ENCODE results near the gene GRIK4.
"Not testable (repeated sequence)": the region's sequence is repeated elsewhere in the genome, so short reads cannot be mapped to it uniquely, and the experiment has no call there.

The GRIK4 gene

DNA sequence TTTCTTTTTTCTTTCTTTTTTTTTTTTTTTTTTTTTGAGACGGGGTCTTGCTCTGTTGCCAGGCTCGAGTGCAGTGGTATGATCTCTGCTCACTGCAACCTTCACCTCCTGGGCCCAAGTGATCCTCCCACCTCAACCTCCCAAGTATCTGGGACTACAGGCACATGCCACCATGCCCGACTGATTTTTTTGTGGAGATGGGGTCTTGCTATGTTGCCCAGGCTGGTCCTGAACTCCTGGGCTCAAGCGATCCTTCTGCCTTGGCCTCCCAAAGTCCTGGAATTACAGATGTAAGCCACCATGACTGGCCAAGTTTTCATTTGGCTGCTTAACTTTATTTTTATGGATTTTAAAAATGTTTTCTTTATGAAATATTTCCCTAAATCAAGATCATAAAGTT is 520.1 kb downstream of the GRIK4 start:
- H3K27me3 ChIP-seq (ENCODE audit: control insufficient read depth in 2 of 2, insufficient read depth in 2 of 2, low read length in 2 of 2); H3K36me3 ChIP-seq (ENCODE audit: control insufficient read depth in 2 of 2, insufficient read depth in 2 of 2, low read length in 2 of 2); H3K9ac ChIP-seq (ENCODE audit: low read depth in 1 of 2, low read length in 2 of 2); H3K4me3 ChIP-seq (ENCODE audit: low read length in 2 of 2); H3K9me3 ChIP-seq (ENCODE audit: control insufficient read depth in 2 of 2, low read length in 2 of 2); H3K4me1 ChIP-seq (ENCODE audit: control insufficient read depth in 2 of 2, insufficient read depth in 2 of 2, low read length in 2 of 2); H3K27ac ChIP-seq (ENCODE audit: low read depth in 2 of 2, low read length in 2 of 2): not testable (repeated sequence)

DNA sequence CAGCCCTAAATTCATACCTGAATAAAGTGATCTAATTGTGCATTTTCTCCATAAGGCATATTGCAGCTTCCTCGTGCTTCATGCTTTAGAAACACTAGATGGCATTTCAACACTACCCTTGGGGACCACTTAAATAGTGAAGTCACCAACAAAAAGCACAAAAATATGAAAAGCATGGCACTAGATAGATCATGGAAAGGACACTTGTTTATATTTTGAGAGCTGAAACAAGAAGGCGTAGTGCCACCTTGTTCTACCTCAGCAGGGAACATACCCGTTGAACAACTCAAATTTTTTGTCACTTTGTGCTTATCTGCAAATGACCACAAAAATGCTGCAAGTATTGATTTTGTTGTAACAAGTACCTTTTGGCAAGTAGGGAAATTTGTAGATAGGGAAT is 521.0 kb downstream of the GRIK4 start:
- H3K4me3 ChIP-seq (ENCODE audit: low read length in 2 of 2): no peak overlapping the region
- no peaks in the 10 kb centered on the region for H3K9me3 ChIP-seq (ENCODE audit: control insufficient read depth in 2 of 2, low read length in 2 of 2)
- H3K4me1 ChIP-seq (ENCODE audit: control insufficient read depth in 2 of 2, insufficient read depth in 2 of 2, low read length in 2 of 2): no peaks in the 10 kb centered on the region
- no peaks in the 10 kb centered on the region for H3K27me3 ChIP-seq (ENCODE audit: control insufficient read depth in 2 of 2, insufficient read depth in 2 of 2, low read length in 2 of 2)
- H3K9ac ChIP-seq (ENCODE audit: low read depth in 1 of 2, low read length in 2 of 2): no peak overlapping the region
- no peak overlapping the region for H3K27ac ChIP-seq (ENCODE audit: low read depth in 2 of 2, low read length in 2 of 2)
- no peaks in the 10 kb centered on the region for H3K36me3 ChIP-seq (ENCODE audit: control insufficient read depth in 2 of 2, insufficient read depth in 2 of 2, low read length in 2 of 2)

DNA sequence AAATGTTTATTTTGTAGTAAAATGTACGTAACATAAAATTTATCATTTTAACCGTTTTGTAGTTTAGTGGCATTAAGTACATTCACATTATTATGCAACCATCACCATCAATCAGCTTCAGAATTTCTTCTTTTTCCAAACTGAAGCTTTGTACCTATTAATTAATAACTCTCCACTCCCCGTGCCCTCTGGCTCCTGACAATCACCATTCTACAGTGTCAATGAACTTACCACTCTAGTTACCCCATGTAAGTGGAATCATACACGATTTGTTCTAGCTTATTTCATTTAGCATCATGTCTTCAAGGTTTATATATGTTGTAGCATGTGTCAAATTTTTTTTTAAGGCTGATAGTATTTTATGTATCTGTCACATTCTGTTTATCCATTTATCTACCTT is 522.1 kb downstream of the GRIK4 start:
- Histone ChIP-seq H3K36me3 (ENCODE audit: control insufficient read depth in 2 of 2, insufficient read depth in 2 of 2, low read length in 2 of 2) (no peaks in the 10 kb centered on the region), H3K4me1 (ENCODE audit: control insufficient read depth in 2 of 2, insufficient read depth in 2 of 2, low read length in 2 of 2) (no peaks in the 10 kb centered on the region), H3K9me3 (ENCODE audit: control insufficient read depth in 2 of 2, low read length in 2 of 2) (no peaks in the 10 kb centered on the region), H3K27ac (ENCODE audit: low read depth in 2 of 2, low read length in 2 of 2) (no peak overlapping the region), H3K27me3 (ENCODE audit: control insufficient read depth in 2 of 2, insufficient read depth in 2 of 2, low read length in 2 of 2) (no peaks in the 10 kb centered on the region), H3K9ac (ENCODE audit: low read depth in 1 of 2, low read length in 2 of 2) (no peak overlapping the region), H3K4me3 (ENCODE audit: low read length in 2 of 2) (no peak overlapping the region)

DNA sequence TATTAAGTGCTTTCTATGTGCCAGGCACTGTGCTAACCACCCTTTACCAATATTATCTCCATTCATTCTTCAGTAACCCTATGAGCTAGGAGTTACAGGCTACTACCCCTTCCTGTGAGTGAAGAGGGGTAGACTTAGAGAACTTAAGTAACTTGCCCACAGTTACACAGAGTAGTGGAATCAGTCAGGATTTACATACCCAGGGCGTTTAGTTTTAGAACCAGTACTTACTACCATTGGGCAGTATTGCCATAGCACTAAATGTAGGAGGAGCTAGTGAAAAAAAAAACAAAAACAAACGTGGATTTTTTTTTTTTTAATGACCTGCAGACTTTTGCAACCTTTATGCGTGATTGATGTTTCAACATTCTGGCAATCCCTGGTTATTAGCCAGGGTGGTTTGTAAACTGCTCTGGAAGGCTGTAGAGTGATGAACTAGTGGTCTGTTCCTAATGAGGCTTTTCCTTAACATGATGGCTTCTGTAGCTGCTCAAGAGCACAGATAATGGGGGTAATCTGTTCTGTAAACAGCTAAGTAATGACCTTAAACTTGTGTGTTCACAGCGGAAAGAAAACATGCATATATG is 523.7 kb downstream of the GRIK4 start:
- no peaks in the 10 kb centered on the region for H3K36me3 ChIP-seq (ENCODE audit: control insufficient read depth in 2 of 2, insufficient read depth in 2 of 2, low read length in 2 of 2)
- H3K9me3 ChIP-seq (ENCODE audit: control insufficient read depth in 2 of 2, low read length in 2 of 2): no peaks in the 10 kb centered on the region
- no peaks in the 10 kb centered on the region for H3K4me1 ChIP-seq (ENCODE audit: control insufficient read depth in 2 of 2, insufficient read depth in 2 of 2, low read length in 2 of 2)
- no peak overlapping the region for H3K4me3 ChIP-seq (ENCODE audit: low read length in 2 of 2)
- H3K27me3 ChIP-seq (ENCODE audit: control insufficient read depth in 2 of 2, insufficient read depth in 2 of 2, low read length in 2 of 2): no peaks in the 10 kb centered on the region
- no peak overlapping the region for H3K27ac ChIP-seq (ENCODE audit: low read depth in 2 of 2, low read length in 2 of 2)
- H3K9ac ChIP-seq (ENCODE audit: low read depth in 1 of 2, low read length in 2 of 2): no peak overlapping the region

DNA sequence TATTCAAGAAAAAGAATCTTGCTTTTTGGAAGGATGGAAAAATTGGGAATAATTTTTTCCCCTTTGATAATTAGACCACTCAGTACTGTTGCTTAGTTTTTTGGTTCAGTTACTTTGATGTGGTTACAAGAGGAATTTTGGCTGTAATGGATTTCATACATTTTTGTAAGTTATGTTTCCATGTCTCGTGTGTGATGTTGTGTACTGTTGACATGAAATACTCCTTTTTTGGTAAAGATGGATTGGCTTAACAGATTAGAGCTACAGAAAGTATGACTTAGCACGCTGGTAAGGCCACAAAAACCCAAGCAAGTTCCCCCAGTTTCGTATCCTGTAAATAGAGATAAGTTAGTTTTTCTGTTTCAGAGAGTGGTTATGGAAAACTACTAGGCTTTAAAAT is 524.2 kb downstream of the GRIK4 start:
- H3K36me3 ChIP-seq (ENCODE audit: control insufficient read depth in 2 of 2, insufficient read depth in 2 of 2, low read length in 2 of 2): no peaks in the 10 kb centered on the region
- no peak overlapping the region for H3K4me3 ChIP-seq (ENCODE audit: low read length in 2 of 2)
- no peaks in the 10 kb centered on the region for H3K27me3 ChIP-seq (ENCODE audit: control insufficient read depth in 2 of 2, insufficient read depth in 2 of 2, low read length in 2 of 2)
- no peak overlapping the region for H3K9ac ChIP-seq (ENCODE audit: low read depth in 1 of 2, low read length in 2 of 2)
- H3K4me1 ChIP-seq (ENCODE audit: control insufficient read depth in 2 of 2, insufficient read depth in 2 of 2, low read length in 2 of 2): no peaks in the 10 kb centered on the region
- H3K9me3 ChIP-seq (ENCODE audit: control insufficient read depth in 2 of 2, low read length in 2 of 2): no peaks in the 10 kb centered on the region
- H3K27ac ChIP-seq (ENCODE audit: low read depth in 2 of 2, low read length in 2 of 2): no peak overlapping the region

DNA sequence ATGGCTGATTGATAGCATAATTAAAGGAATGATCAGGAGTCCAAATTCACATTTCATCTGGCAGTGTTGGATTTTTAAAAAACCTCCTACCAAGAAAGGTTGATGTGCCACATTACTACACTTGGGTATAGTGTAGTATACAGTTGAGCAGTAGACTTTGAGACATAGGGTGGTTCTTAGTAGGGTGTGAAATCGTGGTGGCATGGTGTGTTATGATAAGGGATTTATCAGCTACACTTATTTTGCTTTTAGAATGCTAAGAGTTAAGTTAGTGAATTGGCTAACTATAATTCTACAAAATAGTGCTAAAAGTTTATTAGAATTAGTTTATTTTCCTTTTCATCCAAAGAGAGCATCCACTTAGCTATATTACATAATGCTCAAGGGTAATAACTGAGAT is 525.5 kb downstream of the GRIK4 start:
- Histone ChIP-seq H3K27me3 (ENCODE audit: control insufficient read depth in 2 of 2, insufficient read depth in 2 of 2, low read length in 2 of 2) (no peaks in the 10 kb centered on the region), H3K9ac (ENCODE audit: low read depth in 1 of 2, low read length in 2 of 2) (no peak overlapping the region), H3K4me1 (ENCODE audit: control insufficient read depth in 2 of 2, insufficient read depth in 2 of 2, low read length in 2 of 2) (no peaks in the 10 kb centered on the region), H3K27ac (ENCODE audit: low read depth in 2 of 2, low read length in 2 of 2) (no peak overlapping the region), H3K9me3 (ENCODE audit: control insufficient read depth in 2 of 2, low read length in 2 of 2) (no peaks in the 10 kb centered on the region), H3K36me3 (ENCODE audit: control insufficient read depth in 2 of 2, insufficient read depth in 2 of 2, low read length in 2 of 2) (no peaks in the 10 kb centered on the region), H3K4me3 (ENCODE audit: low read length in 2 of 2) (no peak overlapping the region)

Measured in mucosa of rectum (tissue), 2 donors.